ENCODE measurements around the gene NOM1.

The NOM1 gene

DNA sequence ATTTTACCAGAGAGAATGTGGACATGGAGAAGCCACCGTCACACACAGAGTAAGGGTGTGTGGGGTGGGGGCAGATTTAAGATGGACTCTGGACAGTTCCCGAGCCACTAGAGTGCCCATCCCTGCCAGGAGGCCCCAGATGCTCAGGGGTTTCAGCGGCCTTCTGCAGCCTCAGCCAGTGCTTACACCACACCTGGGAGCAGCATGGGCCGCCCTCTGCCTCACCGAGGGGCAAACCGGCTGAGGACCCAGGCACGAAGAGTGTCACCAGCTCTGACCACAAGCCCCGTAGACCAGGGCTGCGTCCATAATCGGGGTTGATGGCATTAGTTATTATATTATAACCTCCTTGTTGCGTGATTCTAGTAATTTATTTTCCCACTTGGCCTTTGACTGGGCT lies 67.6 kb downstream of the NOM1 start:
- H3K4me3 ChIP-seq (ENCODE audit: low read depth, low read length) = no peak overlapping the region
- TF ChIP-seq, protein P1, sequence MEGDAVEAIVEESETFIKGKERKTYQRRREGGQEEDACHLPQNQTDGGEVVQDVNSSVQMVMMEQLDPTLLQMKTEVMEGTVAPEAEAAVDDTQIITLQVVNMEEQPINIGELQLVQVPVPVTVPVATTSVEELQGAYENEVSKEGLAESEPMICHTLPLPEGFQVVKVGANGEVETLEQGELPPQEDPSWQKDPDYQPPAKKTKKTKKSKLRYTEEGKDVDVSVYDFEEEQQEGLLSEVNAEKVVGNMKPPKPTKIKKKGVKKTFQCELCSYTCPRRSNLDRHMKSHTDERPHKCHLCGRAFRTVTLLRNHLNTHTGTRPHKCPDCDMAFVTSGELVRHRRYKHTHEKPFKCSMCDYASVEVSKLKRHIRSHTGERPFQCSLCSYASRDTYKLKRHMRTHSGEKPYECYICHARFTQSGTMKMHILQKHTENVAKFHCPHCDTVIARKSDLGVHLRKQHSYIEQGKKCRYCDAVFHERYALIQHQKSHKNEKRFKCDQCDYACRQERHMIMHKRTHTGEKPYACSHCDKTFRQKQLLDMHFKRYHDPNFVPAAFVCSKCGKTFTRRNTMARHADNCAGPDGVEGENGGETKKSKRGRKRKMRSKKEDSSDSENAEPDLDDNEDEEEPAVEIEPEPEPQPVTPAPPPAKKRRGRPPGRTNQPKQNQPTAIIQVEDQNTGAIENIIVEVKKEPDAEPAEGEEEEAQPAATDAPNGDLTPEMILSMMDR (IDR thresholded peaks at IDR 0.05; ENCODE audit: borderline replicate concordance, insufficient read depth, low read depth, low read length) = no peak

DNA sequence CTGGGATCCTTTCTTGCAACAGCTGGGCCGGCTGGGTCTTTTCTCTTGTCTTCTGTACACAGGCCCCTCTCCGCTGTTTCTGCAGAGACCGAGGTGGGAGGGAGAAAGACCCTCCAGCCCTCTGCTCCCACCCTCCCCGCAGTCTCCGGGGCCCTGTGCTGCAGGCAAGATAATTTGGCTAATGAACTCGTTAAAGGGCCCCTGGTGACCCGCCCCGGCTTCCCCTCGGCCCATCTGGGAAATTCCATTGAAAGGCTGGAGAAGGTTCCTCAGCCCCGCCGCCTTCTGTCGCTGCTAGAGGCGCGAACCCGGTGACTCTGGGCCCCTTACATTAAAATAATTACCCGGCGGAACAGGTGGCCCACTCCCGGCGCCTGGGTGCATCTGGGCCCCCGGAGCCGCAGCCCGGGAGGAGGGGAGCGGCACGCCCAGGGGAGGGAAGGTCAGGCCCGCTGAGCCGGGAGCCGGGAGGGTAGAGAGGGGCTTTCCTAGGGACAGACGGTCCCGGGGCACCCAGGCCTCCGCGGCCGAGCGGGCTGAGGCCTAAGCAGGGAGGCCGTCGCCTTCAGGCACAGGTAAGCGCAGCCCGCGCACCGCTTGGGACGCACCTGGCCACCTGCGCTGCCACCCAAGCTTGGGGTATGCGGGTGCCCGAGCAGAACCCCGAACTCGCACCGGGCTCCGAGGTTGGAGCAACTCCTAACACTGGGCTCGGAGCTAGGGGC lies 68.3 kb downstream of the NOM1 start:
- H3K4me3 ChIP-seq (ENCODE audit: low read depth, low read length) = no peak overlapping the region
- TF ChIP-seq, protein P1 (IDR thresholded peaks at IDR 0.05; ENCODE audit: borderline replicate concordance, insufficient read depth, low read depth, low read length) = no peak

DNA sequence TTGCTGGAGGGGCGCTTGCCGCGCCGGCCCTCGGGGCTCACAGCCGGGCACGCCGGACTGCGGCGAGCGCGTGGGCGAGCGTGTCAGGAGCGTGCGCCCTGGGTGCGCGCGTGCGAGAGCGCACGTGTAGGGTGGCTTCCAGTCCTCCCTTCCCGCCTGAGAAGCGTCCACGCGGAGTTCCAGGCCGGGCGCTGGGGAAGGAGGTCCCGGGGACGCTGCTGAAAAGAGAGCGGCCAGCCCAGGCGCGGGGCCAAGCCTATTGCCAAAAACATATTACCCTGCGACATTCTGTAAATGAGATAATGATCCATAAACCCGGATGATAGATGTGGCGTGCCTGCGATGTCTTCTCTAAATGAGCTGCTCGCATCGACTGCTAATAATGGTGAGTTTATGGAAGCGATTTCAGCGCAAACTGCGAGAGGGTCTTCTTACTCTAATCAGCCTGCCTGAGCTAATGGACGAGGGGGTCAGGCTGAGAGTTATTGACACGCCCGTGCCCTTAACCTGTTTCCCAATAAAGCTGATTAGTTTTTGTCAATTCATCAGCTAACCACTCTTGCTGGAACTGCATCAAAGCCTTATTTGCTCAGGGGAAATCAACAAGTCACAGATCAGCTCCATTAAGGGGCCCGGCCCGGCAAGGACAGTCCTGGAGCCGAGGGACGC lies 69.0 kb downstream of the NOM1 start:
- TF ChIP-seq, protein P1 (IDR thresholded peaks at IDR 0.05; ENCODE audit: borderline replicate concordance, insufficient read depth, low read depth, low read length) = no peak
- no peak overlapping the region for H3K4me3 ChIP-seq (ENCODE audit: low read depth, low read length)

DNA sequence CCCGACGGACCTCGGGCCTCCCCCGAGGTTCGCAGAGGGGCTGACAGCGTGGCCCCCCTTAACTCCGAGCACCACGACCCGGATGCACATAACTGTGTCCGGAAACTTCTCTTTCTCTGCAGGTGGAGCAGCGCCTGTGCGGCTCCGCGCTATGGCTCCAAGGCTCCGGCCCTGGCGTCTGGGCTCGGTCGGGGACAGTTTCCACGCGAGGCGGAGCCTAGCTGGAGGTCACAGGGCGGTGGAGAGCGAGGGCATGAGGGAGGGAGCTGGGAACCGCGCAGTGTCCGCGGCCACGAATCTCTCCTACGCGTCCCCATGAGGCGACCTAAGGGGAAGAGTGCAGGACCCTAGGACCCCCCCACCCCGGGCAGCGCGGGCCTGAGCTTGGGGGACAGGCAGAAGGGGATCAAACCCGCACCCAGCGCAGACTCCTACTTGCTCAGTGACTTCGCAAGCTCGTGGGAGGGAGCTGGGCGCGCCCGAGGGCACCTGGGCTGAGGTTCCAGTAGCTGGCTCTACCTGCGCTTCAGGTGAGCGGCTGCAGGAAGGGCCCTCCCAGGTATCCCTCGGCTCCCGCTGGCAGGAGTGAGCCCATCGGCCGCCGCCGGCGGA lies 69.6 kb downstream of the NOM1 start:
- H3K4me3 ChIP-seq (ENCODE audit: low read depth, low read length) = no peak overlapping the region
- TF ChIP-seq, protein P1 (IDR thresholded peaks at IDR 0.05; ENCODE audit: borderline replicate concordance, insufficient read depth, low read depth, low read length) = no peak

DNA sequence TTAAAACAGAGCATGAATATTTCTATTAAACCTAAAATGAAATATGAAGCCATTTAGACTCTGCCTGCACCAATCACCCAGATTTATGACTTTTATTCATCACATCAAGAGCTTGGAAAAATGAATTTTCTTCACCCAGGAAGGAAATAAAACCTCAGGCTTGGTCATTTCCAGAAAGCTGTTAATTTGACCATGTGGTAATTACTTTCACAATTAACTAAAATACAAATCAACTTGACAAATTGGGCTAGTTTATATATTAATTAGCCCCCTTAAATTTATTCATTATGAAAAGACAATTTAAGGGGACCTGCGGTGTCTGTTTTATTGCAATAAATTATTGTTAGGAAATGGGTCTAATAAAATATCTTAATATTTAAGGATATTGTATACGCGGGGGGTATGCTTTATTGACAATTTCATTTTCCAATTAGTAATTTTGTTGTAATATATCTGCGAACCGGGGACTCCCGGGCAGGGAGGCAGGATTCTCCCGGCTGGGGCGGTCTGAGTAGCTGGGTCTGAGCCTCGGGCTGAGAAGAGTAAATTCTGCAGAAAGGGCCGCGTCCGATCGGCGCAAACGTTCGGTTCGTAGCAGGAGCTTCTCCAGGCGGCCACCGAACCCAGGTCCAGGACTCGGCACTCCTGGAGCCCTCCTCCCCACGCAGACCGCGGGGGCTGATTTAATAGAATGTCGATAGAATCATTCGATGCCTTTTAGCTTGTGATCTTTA lies 70.4 kb downstream of the NOM1 start:
- TF ChIP-seq, protein P1 (IDR thresholded peaks at IDR 0.05; ENCODE audit: borderline replicate concordance, insufficient read depth, low read depth, low read length) = no peak
- H3K4me3 ChIP-seq (ENCODE audit: low read depth, low read length) = no peak overlapping the region

DNA sequence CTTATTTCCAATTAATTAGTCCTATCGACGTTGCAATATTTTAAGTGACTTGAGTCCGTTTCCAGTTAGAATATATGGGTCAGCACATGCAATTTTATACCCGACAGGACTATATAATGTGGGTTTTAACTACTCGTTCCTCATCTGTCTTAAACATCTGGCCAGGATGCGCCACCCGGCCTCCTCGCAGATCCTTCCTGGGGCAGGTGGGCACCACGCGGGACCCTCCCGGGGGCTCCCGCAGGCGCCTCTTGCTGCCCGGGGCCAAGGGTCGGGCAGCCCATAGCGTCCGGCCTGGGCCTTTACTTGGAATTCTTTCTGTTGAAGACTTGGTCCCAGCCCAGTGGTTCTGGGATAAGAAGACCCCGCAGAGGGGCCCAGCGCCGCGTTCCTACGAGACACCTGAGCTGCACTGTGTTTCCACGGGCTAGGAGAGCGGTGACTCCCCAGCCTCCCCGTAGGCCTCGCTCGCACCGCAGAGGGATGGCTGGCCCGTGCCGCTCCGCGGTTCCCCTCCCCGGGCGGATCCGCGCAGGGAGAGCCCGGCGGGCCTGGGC lies 71.1 kb downstream of the NOM1 start:
- TF ChIP-seq, protein P1 (IDR thresholded peaks at IDR 0.05; ENCODE audit: borderline replicate concordance, insufficient read depth, low read depth, low read length) = no peak
- H3K4me3 ChIP-seq (ENCODE audit: low read depth, low read length) = no peak overlapping the region

Measured in GM12875 (cell line).